H1 (cell line): Measurements from ENCODE around the gene ZNF407.

Experiments used
- RAD21 ChIP-seq, 2 experiments: IDR thresholded peaks in 1 of 2; conservative IDR thresholded peaks in 1 of 2; 2 replicates each; pipeline ENCODE4 v1.6.1; 2011; ENCODE audit warnings: low read depth in 2 of 2, low read length in 2 of 2, improper control_type of control experiment in 1 of 2, inconsistent platforms in 1 of 2, mild to moderate bottlenecking in 1 of 2, moderate library complexity in 1 of 2
- TF ChIP-seq, protein P1 (sequence below), 3 experiments: IDR thresholded peaks; 1 replicate in 2 of 3; 2 replicates in 1 of 3; pipeline versions ENCODE4 v1.5.1 to v1.6.1; 2011; ENCODE audit warnings: low read length in 3 of 3, mild to moderate bottlenecking in 3 of 3, inconsistent platforms in 2 of 3, low read depth in 1 of 3, moderate library complexity in 1 of 3; ENCODE audit not compliant: insufficient read depth in 1 of 3; ENCODE audit errors: control extremely low read depth in 1 of 3

DNA sequence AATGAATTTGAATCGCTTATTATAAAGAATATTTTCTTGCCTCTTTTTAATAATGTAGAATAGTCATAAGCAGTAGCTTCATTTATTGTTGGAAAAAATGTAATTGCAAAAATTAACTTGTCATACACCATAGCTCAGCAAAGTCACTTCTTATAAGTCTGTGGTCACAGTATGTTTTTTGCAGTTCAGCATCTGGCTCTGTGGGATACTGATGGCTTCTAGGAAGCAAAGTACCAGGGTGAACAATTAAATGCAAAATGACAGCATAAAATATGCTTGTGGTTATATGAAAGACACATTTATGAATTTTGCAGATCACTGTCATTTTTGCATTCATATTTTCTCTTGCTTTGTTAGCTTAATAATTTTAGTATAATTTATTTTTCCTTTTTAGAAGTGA lies 116.5 kb downstream of the ZNF407 start:
- no peak for TF ChIP-seq RAD21 (IDR thresholded peaks at IDR 0.05 in 1 of 2, conservative IDR thresholded peaks at IDR 0.05 in 1 of 2; ENCODE audit: low read depth in 2 of 2, low read length in 2 of 2)
- TF ChIP-seq, protein P1, sequence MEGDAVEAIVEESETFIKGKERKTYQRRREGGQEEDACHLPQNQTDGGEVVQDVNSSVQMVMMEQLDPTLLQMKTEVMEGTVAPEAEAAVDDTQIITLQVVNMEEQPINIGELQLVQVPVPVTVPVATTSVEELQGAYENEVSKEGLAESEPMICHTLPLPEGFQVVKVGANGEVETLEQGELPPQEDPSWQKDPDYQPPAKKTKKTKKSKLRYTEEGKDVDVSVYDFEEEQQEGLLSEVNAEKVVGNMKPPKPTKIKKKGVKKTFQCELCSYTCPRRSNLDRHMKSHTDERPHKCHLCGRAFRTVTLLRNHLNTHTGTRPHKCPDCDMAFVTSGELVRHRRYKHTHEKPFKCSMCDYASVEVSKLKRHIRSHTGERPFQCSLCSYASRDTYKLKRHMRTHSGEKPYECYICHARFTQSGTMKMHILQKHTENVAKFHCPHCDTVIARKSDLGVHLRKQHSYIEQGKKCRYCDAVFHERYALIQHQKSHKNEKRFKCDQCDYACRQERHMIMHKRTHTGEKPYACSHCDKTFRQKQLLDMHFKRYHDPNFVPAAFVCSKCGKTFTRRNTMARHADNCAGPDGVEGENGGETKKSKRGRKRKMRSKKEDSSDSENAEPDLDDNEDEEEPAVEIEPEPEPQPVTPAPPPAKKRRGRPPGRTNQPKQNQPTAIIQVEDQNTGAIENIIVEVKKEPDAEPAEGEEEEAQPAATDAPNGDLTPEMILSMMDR (IDR thresholded peaks at IDR 0.05; ENCODE audit: control extremely low read depth in 1 of 3, insufficient read depth in 1 of 3, low read depth in 1 of 3, low read length in 3 of 3): no peak
